ENCODE measurements around the gene GABBR1.

Gene GABBR1

GRCh38 chr6:29628419-29629281 lies 4.3 kb downstream of the GABBR1 start:
- TF ChIP-seq CTCF (IDR thresholded peaks at IDR 0.05; ENCODE audit: poor library complexity, severe bottlenecking): peak; percentile 78
- Histone ChIP-seq H3K27ac (ENCODE audit: poor library complexity, severe bottlenecking) (peak overlapping the region; percentile 36), H3K4me3 (ENCODE audit: severe bottlenecking) (peak overlapping the region; percentile 43), H3K9me3 (ENCODE audit: severe bottlenecking) (no peaks in the 10 kb centered on the region), H3K36me3 (ENCODE audit: low read depth) (peaks cover 2% of the 10 kb centered on the region; the same call in 1 of the 2 replicates), H3K4me1 (ENCODE audit: insufficient read depth, poor library complexity, severe bottlenecking) (peaks cover 3% of the 10 kb centered on the region), H3K27me3 (ENCODE audit: insufficient read depth, poor library complexity, severe bottlenecking) (no peaks in the 10 kb centered on the region)
- ATAC-seq (ENCODE audit: low read depth) (peak; percentile 57), DNase-seq (ENCODE audit: low spot score) (peak; percentile 79)

- no peak for TF ChIP-seq CTCF (IDR thresholded peaks at IDR 0.05; ENCODE audit: poor library complexity, severe bottlenecking)
- peaks cover 6% of the 10 kb centered on the region; the same call in 1 of the 2 replicates for H3K36me3 ChIP-seq (ENCODE audit: low read depth)
- no peaks in the 10 kb centered on the region for H3K9me3 ChIP-seq (ENCODE audit: severe bottlenecking)
- DNase-seq (ENCODE audit: low spot score) (no peak), ATAC-seq (ENCODE audit: low read depth) (peak; percentile 20)
- H3K4me1 ChIP-seq (ENCODE audit: insufficient read depth, poor library complexity, severe bottlenecking): peaks cover 3% of the 10 kb centered on the region
- H3K4me3 ChIP-seq (ENCODE audit: severe bottlenecking): peak overlapping the region; percentile 43
- peak overlapping the region; percentile 36 for H3K27ac ChIP-seq (ENCODE audit: poor library complexity, severe bottlenecking)
- no peaks in the 10 kb centered on the region for H3K27me3 ChIP-seq (ENCODE audit: insufficient read depth, poor library complexity, severe bottlenecking)
These were observed 5.1 kb downstream of the GABBR1 start for GRCh38 chr6:29627755-29628418.

GRCh38 chr6:29626948-29627754 lies 5.8 kb downstream of the GABBR1 start:
- TF ChIP-seq CTCF (IDR thresholded peaks at IDR 0.05; ENCODE audit: poor library complexity, severe bottlenecking): no peak
- Histone ChIP-seq H3K9me3 (ENCODE audit: severe bottlenecking) (no peaks in the 10 kb centered on the region), H3K27ac (ENCODE audit: poor library complexity, severe bottlenecking) (no peak overlapping the region), H3K4me3 (ENCODE audit: severe bottlenecking) (peak overlapping the region; percentile 43), H3K4me1 (ENCODE audit: insufficient read depth, poor library complexity, severe bottlenecking) (peaks cover 3% of the 10 kb centered on the region), H3K27me3 (ENCODE audit: insufficient read depth, poor library complexity, severe bottlenecking) (no peaks in the 10 kb centered on the region), H3K36me3 (ENCODE audit: low read depth) (peaks cover 8% of the 10 kb centered on the region)
- ATAC-seq (ENCODE audit: low read depth) (no peak), DNase-seq (ENCODE audit: low spot score) (no peak)

GRCh38 chr6:29625337-29625930 lies 7.5 kb downstream of the GABBR1 start:
- Histone ChIP-seq H3K27me3 (ENCODE audit: insufficient read depth, poor library complexity, severe bottlenecking) (no peaks in the 10 kb centered on the region), H3K4me3 (ENCODE audit: severe bottlenecking) (no peak overlapping the region), H3K4me1 (ENCODE audit: insufficient read depth, poor library complexity, severe bottlenecking) (peaks cover 3% of the 10 kb centered on the region), H3K27ac (ENCODE audit: poor library complexity, severe bottlenecking) (no peak overlapping the region), H3K9me3 (ENCODE audit: severe bottlenecking) (no peaks in the 10 kb centered on the region), H3K36me3 (ENCODE audit: low read depth) (peaks cover 24% of the 10 kb centered on the region)
- no peak for DNase-seq (ENCODE audit: low spot score)
- ATAC-seq (ENCODE audit: low read depth): no peak
- TF ChIP-seq CTCF (IDR thresholded peaks at IDR 0.05; ENCODE audit: poor library complexity, severe bottlenecking): no peak
